HEK293 (cell line): ENCODE data around the gene SMPD4.
"Not testable (repeated sequence)": the region's sequence is repeated elsewhere in the genome, so short reads cannot be mapped to it uniquely, and the experiment has no call there.

Experiments used
- CTCF ChIA-PET: fragments of 350-600 bp; formaldehyde crosslinking; extraction: SDS; loops from one replicate; lab custom pipeline; 2021; ENCODE audit warnings: antibody characterized with exemption; lab: Yijun Ruan, JAX
- POLR2A ChIA-PET: fragments of 300-600 bp; formaldehyde crosslinking; extraction: SDS; loops from one replicate; lab custom pipeline; 2020; ENCODE audit warnings: antibody characterized with exemption, inconsistent platforms; lab: Yijun Ruan, JAX
- H3K27ac ChIP-seq: fragments of 200-500 bp; sonication (Bioruptor generic); 2 replicates; pipeline ENCODE4 v1.5.1; 2014; ENCODE audit warnings: low read depth, low read length, control low read depth, inconsistent platforms; ENCODE audit errors: extremely low read depth
- H3K36me3 ChIP-seq, 2 experiments: fragments of 200-500 bp in 1 of 2; sonication (Bioruptor generic) in 1 of 2; 1 replicate in 1 of 2; 2 replicates in 1 of 2; pipeline ENCODE4 v1.5.1; 2014 to 2017; ENCODE audit warnings: inconsistent platforms in 2 of 2, low read length in 2 of 2; ENCODE audit not compliant: control insufficient read depth in 2 of 2, insufficient read depth in 1 of 2
- H3K4me1 ChIP-seq: fragments of 200-500 bp; sonication (Bioruptor generic); 2 replicates; pipeline ENCODE4 v1.5.1; 2014; ENCODE audit warnings: mild to moderate bottlenecking, low read length, inconsistent platforms; ENCODE audit not compliant: control insufficient read depth, insufficient read depth
- H3K4me3 ChIP-seq: 2 replicates; pipeline ENCODE4 v1.5.1; 2011; ENCODE audit warnings: low read depth, mild to moderate bottlenecking, control low read depth, low read length, moderate library complexity
- H3K9me3 ChIP-seq: fragments of 200-500 bp; sonication (Bioruptor generic); 2 replicates; pipeline ENCODE4 v1.5.1; 2014; ENCODE audit warnings: low read depth, low read length, inconsistent platforms; ENCODE audit not compliant: control insufficient read depth, insufficient read depth
- ZNF341 ChIP-seq: fragments of 450-650 bp; formaldehyde crosslinking; IDR thresholded peaks from 2 replicates; pipeline ENCODE4; 2016; ENCODE audit warnings: low read depth, missing biosample characterization, missing genetic modification characterization
- ZNF513 ChIP-seq: fragments of 450-650 bp; IDR thresholded peaks from 2 replicates; pipeline ENCODE4 v1.5.1; 2018; ENCODE audit warnings: missing biosample characterization, missing genetic modification characterization
- ZNF548 ChIP-seq: fragments of 450-650 bp; formaldehyde crosslinking; IDR thresholded peaks from 2 replicates; pipeline ENCODE4 v1.5.1; 2016; ENCODE audit warnings: missing biosample characterization, missing genetic modification characterization
- ZNF701 ChIP-seq: fragments of 450-650 bp; formaldehyde crosslinking; IDR thresholded peaks from 2 replicates; pipeline ENCODE4 v1.5.1; 2016; ENCODE audit warnings: missing biosample characterization, missing genetic modification characterization
- TF ChIP-seq, protein P1 (sequence below): fragments of 450-650 bp; formaldehyde crosslinking; IDR thresholded peaks from 2 replicates; pipeline ENCODE4 v1.5.1; 2016; ENCODE audit warnings: missing biosample characterization, missing genetic modification characterization

The SMPD4 gene

GRCh38 chr2:130198343-130198742 is 16.9 kb upstream of the SMPD4 start, which contains the start of gene TUBA3E:
TUBA3E (minus strand) TSS chr2:130198439; CDS start chr2:130198360, 79 bp downstream.
- TF ChIP-seq, protein P1, sequence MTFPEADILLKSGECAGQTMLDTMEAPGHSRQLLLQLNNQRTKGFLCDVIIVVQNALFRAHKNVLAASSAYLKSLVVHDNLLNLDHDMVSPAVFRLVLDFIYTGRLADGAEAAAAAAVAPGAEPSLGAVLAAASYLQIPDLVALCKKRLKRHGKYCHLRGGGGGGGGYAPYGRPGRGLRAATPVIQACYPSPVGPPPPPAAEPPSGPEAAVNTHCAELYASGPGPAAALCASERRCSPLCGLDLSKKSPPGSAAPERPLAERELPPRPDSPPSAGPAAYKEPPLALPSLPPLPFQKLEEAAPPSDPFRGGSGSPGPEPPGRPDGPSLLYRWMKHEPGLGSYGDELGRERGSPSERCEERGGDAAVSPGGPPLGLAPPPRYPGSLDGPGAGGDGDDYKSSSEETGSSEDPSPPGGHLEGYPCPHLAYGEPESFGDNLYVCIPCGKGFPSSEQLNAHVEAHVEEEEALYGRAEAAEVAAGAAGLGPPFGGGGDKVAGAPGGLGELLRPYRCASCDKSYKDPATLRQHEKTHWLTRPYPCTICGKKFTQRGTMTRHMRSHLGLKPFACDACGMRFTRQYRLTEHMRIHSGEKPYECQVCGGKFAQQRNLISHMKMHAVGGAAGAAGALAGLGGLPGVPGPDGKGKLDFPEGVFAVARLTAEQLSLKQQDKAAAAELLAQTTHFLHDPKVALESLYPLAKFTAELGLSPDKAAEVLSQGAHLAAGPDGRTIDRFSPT (tag by site-specific recombination), result no peak
- TF ChIP-seq, all 188 proteins: peak for 0
- Histone ChIP-seq H3K36me3 (no peaks in the 10 kb centered on the region), H3K27ac (no peak within 1 kb of the TSS), H3K9me3 (no peaks in the 10 kb centered on the region), H3K4me1 (no peaks in the 10 kb centered on the region), H3K4me3 (no peak within 1 kb of the TSS)
- ChIA-PET POLR2A (no interaction called here), CTCF (no interaction called here)

GRCh38 chr2:130196052-130196451 is 14.7 kb upstream of the SMPD4 start:
- H3K4me3 ChIP-seq, POLR2A ChIA-PET, H3K27ac ChIP-seq, H3K9me3 ChIP-seq, H3K36me3 ChIP-seq, H3K4me1 ChIP-seq: not testable (repeated sequence)
- CTCF ChIA-PET, result interaction anchor here (1.5 kb wide), 1 partner anchor 15 kb away, joined by 4 read pairs; the partner anchor contains the start of gene SMPD4

- H3K9me3 ChIP-seq, H3K4me1 ChIP-seq, H3K36me3 ChIP-seq, H3K27ac ChIP-seq, POLR2A ChIA-PET, H3K4me3 ChIP-seq: not testable (repeated sequence)
- CTCF ChIA-PET, result interaction anchor here (1.5 kb wide), 1 partner anchor 14 kb away, joined by 4 read pairs; the partner anchor contains the start of gene SMPD4
Measured at GRCh38 chr2:130195089-130195635, 13.8 kb upstream of the SMPD4 start.

- H3K4me1 ChIP-seq, H3K9me3 ChIP-seq, H3K36me3 ChIP-seq, H3K4me3 ChIP-seq, POLR2A ChIA-PET, CTCF ChIA-PET, H3K27ac ChIP-seq: not testable (repeated sequence)
Measured at GRCh38 chr2:130193824-130194223, 12.4 kb upstream of the SMPD4 start.

DNA sequence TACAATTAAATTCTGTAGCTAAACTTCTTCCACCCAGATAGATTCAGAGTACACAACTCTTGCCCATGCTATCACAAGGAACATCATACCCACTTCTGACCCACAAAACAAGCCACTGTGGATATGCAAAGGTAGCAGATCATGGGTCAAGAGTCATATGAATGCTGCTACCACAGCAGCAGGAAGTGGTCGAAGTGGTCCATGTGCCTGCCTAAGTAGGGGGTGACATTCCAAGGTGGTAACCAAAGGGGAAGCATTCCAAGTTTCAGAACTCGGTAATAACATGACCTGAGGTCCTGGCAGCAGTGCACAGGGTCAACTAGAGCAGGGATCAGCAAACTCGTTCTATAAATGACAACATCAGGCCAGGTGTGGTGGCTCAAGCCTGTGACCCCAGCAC is 11.0 kb upstream of the SMPD4 start:
- H3K4me1 ChIP-seq, H3K4me3 ChIP-seq, POLR2A ChIA-PET, H3K9me3 ChIP-seq, CTCF ChIA-PET, H3K27ac ChIP-seq, H3K36me3 ChIP-seq: not testable (repeated sequence)

DNA sequence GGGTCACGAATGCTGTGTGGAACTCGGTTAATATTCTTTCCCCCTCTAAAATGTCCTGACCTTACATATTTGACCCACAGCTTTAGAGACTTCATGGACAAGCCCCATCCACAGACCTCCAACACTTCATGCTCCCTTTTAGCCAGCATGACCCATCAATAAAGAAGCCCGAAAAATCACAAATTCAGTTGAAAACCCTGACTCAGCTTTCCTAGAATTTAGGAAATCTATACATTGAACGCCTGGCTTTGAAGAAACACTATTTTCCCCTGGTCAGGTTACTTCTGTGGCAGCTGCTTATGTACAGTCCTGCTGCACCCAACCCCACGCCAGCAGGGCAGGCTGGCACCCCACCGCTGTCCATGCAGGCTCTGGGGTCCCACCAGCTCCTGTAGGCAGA is 9.9 kb upstream of the SMPD4 start:
- CTCF ChIA-PET, H3K36me3 ChIP-seq, POLR2A ChIA-PET, H3K27ac ChIP-seq, H3K9me3 ChIP-seq, H3K4me1 ChIP-seq, H3K4me3 ChIP-seq: not testable (repeated sequence)

- Histone ChIP-seq H3K4me3 (no peak overlapping the region), H3K4me1 (no peaks in the 10 kb centered on the region), H3K9me3 (no peaks in the 10 kb centered on the region), H3K36me3 (peaks cover 0 to 15% of the 10 kb centered on the region in 2 experiments; a peak in 2 of 3 replicates), H3K27ac (no peak overlapping the region)
- CTCF ChIA-PET, result no interaction called here
- POLR2A ChIA-PET, result no interaction called here
- TF ChIP-seq ZNF513 (tag by site-specific recombination) (no peak), ZNF701 (tag by site-specific recombination) (no peak), ZNF548 (tag by site-specific recombination) (no peak), ZNF341 (tag by site-specific recombination) (no peak)
- TF ChIP-seq, all 188 proteins: peak for 0
Measured at GRCh38 chr2:130190237-130190636, 8.8 kb upstream of the SMPD4 start.
